NCI-H146 (cell line): ENCODE data around the gene ARHGEF40.
A peak's percentile ranks its signal among the peaks of the same experiment; 100 is the strongest.

ENCODE experiments used
- DNase-seq: peaks from one replicate; lab custom pipeline; 2025; lab: John Stamatoyannopoulos, UW

The ARHGEF40 gene

DNA sequence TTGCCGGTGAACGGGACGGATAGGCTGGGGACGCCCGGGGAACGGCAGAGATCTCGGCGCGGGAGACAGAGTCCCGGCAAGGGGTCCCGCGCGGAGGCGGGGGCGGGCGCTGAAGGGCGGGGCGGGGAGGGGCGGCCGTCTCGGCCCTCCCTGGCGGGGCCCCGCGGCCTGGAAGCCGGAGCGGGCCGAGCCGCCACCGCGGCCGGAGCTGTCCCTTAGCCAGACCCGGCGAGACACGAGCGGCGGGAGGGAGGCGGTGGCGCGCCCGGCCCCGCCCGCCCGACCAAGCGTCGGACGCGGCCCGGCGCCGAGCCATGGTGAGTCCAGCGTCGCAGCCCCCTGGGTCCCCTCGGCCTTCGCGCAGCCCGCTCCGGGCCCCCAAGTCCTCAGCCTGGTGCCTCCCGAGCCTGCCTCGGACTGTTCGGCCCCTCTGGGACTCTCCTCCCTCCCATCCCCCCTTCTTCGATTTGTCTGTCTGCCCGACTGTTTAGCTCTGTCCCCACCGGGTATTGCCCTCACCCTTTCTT, at the start of gene ARHGEF40:
Gene ARHGEF40, plus strand, starts transcription at position 222 of the 527 bp plus-strand sequence. Its CDS starts 93 bp downstream, at position 315.
- peak; percentile 51 for DNase-seq

GRCh38 chr14:21020977-21021545, 49.0 kb upstream of the ARHGEF40 start:
- DNase-seq: no peak

- no peak for DNase-seq
Measured at GRCh38 chr14:21022686-21023085, 47.4 kb upstream of the ARHGEF40 start.

GRCh38 chr14:21023174-21023573, 46.9 kb upstream of the ARHGEF40 start:
- DNase-seq: no peak

DNA sequence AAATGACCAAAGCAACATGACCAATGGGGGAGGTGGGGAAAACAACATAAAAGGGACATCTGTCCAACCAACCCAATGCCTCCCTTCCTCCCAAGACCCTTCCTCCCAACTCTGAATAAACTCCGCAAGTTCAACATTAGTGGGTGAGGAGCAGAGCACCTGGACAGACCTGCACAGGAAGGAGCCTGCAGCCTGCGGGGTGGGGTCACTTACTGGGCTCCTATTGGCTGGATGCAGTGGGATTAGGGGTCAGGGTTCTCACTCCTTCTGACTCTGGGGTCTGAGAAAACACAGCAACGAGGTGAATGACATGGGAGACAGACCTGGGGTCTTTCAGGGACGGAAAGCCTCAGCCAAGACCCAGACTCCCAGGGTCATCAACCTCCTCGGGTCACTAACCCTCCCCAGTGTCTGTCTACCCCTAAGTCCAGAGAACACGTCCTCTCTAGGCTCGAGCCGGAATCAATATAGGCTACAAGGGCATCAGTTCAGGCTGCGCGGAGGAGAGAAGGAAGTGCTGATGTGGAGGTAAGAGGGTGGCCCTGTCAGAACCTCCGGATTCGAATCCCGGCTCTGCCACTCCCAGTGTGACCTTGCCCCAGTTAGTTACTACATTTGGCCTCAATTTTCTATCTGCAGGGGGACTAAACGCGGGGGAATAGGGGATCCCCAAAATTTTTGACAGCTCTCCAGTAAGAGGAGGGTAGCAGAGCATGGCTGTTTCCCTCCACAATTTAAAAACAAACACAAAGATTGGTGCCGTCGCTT, 46.1 kb upstream of the ARHGEF40 start:
- no peak for DNase-seq

DNA sequence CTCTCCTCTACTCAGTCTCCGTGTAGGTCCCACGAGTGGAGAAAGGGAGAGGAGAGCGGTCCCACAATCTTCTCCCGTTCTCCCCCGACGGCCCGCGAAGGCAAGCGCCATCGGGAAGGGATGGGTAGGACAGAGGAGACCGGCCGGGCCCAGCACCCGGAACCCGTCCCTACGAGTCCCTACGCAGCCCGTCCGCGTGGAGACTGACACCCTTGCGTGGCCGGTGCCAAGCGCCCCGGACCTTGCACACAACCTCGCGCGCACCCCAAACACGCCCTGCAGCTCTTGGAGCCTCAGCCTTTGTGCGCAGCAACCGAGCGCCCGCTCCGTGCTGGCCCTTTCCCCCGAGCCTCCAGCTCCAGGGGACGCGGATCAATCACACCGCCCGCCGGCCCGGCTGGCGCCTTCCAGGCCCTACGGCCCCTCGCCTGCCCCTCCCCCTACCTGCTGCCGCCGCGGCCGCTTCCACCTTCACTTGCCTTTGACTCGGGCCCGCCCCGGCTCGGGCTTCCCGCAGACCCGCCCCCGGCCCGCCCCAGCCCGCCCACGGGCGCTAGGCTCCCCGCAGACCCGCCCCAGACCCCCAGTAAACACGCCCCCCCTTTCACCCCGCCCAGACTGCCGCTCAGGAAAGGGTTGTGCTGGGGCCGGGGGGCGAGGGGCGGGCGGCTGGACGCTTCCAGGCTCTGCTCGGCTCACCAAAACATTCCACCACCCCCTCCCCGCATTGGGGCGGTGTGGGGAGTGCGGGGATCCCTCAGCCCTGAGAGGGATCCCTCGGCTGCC, 45.3 kb upstream of the ARHGEF40 start, which contains the start of gene NDRG2:
Gene NDRG2, minus strand, starts transcription at position 477 of the 786 bp plus-strand sequence. CDS start 1,746 bp downstream, outside the sequence.
- DNase-seq: peak; percentile 65

DNA sequence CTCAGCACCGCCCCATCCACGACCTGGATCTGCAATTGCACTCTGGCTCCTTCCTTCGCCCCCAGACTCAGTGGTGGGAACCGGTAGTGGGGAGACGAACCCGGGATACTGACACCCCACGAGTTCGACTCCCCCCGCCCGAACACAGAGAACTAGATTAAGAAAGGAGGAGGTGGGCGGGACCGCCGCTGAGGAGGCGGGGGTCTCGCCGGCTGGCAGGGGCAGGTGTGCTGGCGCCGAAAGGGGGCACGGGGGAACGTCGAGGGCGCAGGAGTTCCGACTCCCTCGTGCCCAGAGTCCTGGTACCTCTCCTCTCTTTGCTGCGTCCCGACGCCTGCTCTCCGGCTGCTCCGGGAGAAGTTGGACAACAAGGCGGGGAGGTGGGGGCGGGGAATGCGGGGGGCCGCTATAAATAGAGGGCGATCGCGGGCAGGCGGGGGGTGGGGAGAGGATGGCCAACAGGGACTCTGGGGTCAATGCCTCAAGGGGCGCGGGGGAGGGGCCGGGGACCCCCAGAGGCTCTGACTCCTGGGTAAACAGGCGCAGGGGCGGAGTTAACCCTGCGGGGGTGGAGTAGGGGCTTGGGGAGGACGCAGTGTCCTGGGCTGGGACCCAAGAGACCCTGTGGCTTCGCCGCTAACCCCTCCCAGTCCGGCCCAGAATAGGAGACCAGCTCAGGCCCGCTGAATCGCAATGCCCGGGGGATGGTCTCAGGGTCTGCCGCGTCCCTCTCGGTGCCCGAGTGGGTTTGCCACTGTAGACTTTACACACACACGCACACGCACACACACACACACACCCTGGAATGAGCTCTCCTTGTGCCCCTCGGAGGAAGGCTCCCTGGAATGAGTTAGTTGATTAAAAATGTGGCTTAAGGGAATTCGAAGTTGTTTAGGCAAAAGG, 44.5 kb upstream of the ARHGEF40 start:
- no peak for DNase-seq

- DNase-seq: no peak
Measured at GRCh38 chr14:21026274-21026987, 43.7 kb upstream of the ARHGEF40 start.

DNA sequence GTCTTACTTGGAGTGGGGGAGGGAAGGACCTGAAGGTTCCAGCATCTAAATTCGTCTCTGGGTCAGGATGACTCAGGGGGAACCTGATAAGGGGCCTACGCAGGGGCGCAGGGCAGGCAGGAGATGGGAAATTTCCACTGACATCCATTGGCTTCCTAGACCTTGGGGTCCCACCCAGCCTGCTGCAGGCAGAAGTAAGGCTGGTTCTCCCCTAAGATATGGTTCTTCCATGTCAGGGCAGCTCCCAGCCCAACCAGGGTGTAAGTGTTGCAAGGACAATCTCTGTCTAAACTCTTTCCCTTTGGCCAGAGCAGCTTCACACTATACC, 43.2 kb upstream of the ARHGEF40 start:
- DNase-seq: no peak

- no peak for DNase-seq
Measured at GRCh38 chr14:21029917-21030316, 40.2 kb upstream of the ARHGEF40 start, which contains the start of gene TPPP2. Gene TPPP2, plus strand, starts transcription at chr14:21030217. Its CDS starts 365 bp downstream, at chr14:21030582.

DNA sequence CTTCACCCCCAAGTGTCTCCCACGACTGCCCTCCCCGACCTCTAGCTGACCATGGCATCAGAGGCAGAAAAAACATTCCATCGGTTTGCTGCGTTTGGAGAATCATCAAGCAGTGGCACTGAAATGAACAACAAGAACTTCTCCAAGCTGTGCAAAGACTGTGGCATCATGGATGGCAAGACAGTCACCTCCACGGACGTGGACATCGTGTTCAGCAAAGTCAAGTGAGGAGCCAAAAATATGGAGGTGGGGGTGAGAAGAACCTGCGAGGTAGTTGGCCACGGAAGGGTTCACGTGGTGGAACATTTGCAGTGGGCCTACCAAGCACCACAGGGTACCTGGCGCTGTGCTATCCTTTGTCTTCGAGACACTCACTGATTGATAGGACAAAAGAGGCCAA, 39.6 kb upstream of the ARHGEF40 start:
- no peak for DNase-seq

DNA sequence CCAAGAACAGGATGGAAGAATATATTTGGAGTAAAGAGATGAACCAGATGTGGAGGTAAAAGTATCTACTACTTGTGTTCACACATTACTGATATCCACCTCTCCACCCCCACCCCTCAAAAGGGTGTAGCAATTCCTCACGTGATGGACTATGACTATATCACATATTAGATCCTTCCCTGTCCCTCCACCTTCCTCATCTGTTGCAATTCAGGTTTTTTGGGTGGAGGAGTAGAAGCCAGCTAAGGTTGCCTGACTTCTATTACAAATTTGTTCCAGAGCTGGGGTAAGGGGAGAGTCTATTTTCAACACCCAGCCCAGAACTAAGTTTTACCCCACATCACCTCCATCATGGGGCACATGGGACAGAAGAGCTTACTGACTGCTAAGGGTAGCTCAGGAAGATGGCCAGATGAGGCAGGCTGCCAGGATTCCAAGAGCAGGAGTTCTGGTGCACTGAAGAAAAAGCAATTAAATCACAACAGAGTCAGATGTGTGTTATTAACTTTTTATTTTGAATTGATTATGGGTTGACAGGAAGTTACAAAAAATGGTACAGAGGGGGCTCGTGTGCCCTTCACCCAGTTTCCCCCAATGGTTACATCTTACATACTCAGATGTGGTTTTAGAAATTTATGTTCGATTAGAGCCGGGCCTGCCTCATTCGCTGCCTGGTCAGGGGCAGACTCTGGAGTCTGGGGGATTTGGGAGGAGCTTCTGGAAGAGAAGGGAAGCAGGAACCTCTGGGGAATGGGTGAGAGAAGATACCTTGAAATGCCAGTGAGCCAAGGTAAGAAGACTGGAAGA, 37.6 kb upstream of the ARHGEF40 start:
- DNase-seq: no peak

DNA sequence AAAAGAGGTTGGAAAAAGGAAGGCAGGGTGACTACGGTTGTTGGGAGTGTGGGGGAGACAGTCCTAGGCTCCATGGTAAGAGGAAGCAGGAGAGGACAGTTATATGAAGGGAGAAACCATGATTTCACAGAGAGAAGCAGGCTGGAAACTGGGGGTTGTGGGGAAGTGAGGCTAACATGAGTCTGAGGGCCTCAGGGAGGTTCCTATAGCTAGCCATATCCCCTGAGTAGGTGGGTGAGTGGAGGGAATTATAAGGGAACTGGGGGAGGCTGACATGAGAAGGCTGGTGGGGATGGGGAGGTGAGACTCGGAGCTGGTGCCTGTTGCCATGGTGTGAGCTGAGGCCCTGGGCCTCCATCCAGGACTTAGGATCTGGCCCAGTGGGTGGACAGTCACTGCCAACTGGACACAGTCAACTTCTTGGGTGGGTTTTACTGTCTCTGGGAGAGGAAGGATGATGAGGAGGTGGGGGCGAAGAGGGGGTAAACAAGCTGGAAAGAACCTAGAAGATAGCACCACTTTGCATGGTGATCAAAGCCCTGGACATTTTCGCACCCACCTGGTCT, 36.9 kb upstream of the ARHGEF40 start:
- DNase-seq: no peak

DNA sequence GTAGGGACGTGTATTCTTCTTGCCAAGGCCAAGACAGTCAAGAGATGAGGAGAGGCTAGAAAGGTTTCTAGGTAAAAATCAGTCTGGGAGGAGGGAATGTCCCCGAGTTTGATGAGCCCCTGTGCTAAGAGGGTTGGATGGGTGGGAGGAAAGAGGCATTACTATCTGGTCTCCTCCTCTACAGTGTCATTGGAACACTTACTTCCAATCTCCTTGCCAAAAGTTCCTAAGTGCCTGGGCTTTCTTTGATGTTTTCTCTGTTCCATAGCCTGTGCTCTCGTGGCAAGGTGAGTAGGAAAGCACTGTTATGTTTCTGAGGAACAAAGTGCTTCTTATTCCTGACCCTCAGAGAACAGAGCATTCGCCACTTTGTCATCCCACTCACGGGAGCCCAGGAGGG, 35.4 kb upstream of the ARHGEF40 start, which contains the start of gene RNASE13:
Gene RNASE13, minus strand, starts transcription at position 101 of the 400 bp plus-strand sequence. CDS start 519 bp downstream, outside the sequence.
- no peak for DNase-seq

DNA sequence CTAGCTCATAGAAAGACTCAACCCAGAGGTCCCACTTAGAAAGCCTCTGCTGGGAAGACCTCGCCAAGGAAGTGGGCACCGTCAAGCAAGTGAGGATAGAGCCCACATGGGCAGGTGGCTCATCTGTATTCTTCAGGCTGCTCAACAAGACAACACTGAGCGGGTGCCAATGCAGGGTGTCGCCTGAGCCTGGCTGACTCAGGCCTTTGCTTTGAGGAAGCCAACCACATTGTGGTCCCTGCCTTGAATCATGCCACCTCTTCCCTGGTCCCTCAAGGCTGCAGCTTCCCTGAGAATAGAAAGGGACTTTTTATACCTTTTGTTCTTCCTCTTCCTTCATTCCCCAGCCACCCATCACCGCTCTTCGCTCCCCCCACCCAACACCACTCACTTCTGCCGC, 33.4 kb upstream of the ARHGEF40 start:
- DNase-seq: no peak

GRCh38 chr14:21037156-21037555, 32.9 kb upstream of the ARHGEF40 start:
- no peak for DNase-seq

GRCh38 chr14:21038441-21039422, 31.4 kb upstream of the ARHGEF40 start:
- DNase-seq: no peak
